HepG2 (cell line): ENCODE measurements around the gene PRIMPOL. TPM values are rescaled to one million over a fixed set of nuclear protein-coding genes. Genes with fewer than 3 reads are reported as not detected.

Source experiments
- AKAP8 ChIP-seq: sonication (generic); formaldehyde crosslinking; IDR thresholded peaks from 2 replicates; pipeline ENCODE4 v1.5.1; 2020; ENCODE audit warnings: mild to moderate bottlenecking, missing genetic modification reagents
- BCL6 ChIP-seq: IDR thresholded peaks from 2 replicates; pipeline ENCODE4 v1.6.1; 2016; ENCODE audit warnings: missing genetic modification reagents, missing compliant biosample characterization
- BHLHE40 ChIP-seq: IDR thresholded peaks from 2 replicates; pipeline ENCODE4 v1.6.1; 2011; ENCODE audit warnings: low read length, improper control_type of control experiment
- CEBPB ChIP-seq: IDR thresholded peaks from 2 replicates; pipeline ENCODE4 v1.6.1; 2011; ENCODE audit warnings: low read depth, low read length, improper control_type of control experiment, borderline replicate concordance
- HDAC2 ChIP-seq: sonication (generic); formaldehyde crosslinking; IDR thresholded peaks from 2 replicates; pipeline ENCODE4 v1.4.0; 2020; ENCODE audit warnings: missing genetic modification reagents
- HNRNPH1 ChIP-seq: fragments of 200-400 bp; formaldehyde crosslinking; optimal IDR thresholded peaks from 2 replicates; pipeline ENCODE3; 2017; ENCODE audit warnings: mild to moderate bottlenecking, low read depth, low read length
- KAT8 ChIP-seq: IDR thresholded peaks from 2 replicates; pipeline ENCODE4 v1.6.1; 2016; ENCODE audit warnings: missing genetic modification reagents, missing compliant biosample characterization
- MED1 ChIP-seq: sonication (generic); formaldehyde crosslinking; IDR thresholded peaks from 2 replicates; pipeline ENCODE4 v1.4.0; 2020; ENCODE audit warnings: missing genetic modification reagents
- PCBP1 ChIP-seq: fragments of 200-400 bp; formaldehyde crosslinking; IDR thresholded peaks from 2 replicates; pipeline ENCODE4 v1.6.1; 2017; ENCODE audit warnings: mild to moderate bottlenecking, low read depth, low read length, borderline replicate concordance
- RFXAP ChIP-seq: sonication (generic); formaldehyde crosslinking; IDR thresholded peaks from 2 replicates; pipeline ENCODE4 v1.4.0; 2020; ENCODE audit warnings: missing genetic modification reagents, borderline replicate concordance
- SNRNP70 ChIP-seq: fragments of 200-400 bp; formaldehyde crosslinking; IDR thresholded peaks from 2 replicates; pipeline ENCODE4 v1.6.1; 2017; ENCODE audit warnings: mild to moderate bottlenecking, low read depth, low read length, moderate library complexity
- SOX6 ChIP-seq, 2 experiments: fragments of 450-650 bp in 1 of 2; sonication (generic) in 1 of 2; formaldehyde crosslinking in 1 of 2; IDR thresholded peaks; 2 replicates each; pipeline versions ENCODE4 v1.4.0 to v1.6.1; 2017 to 2020; ENCODE audit warnings: antibody characterized with exemption in 1 of 2, mild to moderate bottlenecking in 1 of 2, missing genetic modification reagents in 1 of 2
- ZBTB40 ChIP-seq, 2 experiments: fragments of 450-650 bp in 1 of 2; sonication (generic) in 1 of 2; formaldehyde crosslinking in 1 of 2; IDR thresholded peaks; 2 replicates each; pipeline versions ENCODE4 v1.6.1 to v1.8.0; 2016 to 2022; ENCODE audit warnings: antibody characterized with exemption in 1 of 2, mild to moderate bottlenecking in 1 of 2, missing genetic modification reagents in 1 of 2
- ZNF605 ChIP-seq: sonication (generic); formaldehyde crosslinking; IDR thresholded peaks from 2 replicates; pipeline ENCODE4 v1.8.0; 2022; ENCODE audit warnings: mild to moderate bottlenecking, missing genetic modification reagents
- ZNF816 ChIP-seq: sonication (generic); formaldehyde crosslinking; IDR thresholded peaks from 2 replicates; pipeline ENCODE4 v1.8.0; 2022; ENCODE audit warnings: missing genetic modification reagents, mild to moderate bottlenecking, borderline replicate concordance
- polyA plus RNA-seq, 8 experiments: library from polyadenylated mRNA; depleted of rRNA in 3 of 8; stranded (reverse) in 7 of 8; unstranded in 1 of 8; fragments of >200 nt; fragmentation: Illumina TruSeq in 4 of 8; extraction: Trizol in 4 of 8; gene quantifications; 2 replicates each; pipeline versions ENCODE4 v1.2.1 to v1.2.3, GENCODE V29; 2011 to 2016; ENCODE audit warnings: low read depth in 4 of 8, missing spikeins in 1 of 8, mixed read lengths in 1 of 8; ENCODE audit not compliant: insufficient read depth in 1 of 8
- total RNA-seq, 5 experiments: library from RNA; depleted of rRNA; stranded (reverse); fragments of >200 nt; fragmentation: Illumina TruSeq; extraction: Trizol; gene quantifications; 2 replicates each; pipeline ENCODE4 v1.2.3, GENCODE V29; 2016; ENCODE audit warnings: low read depth in 1 of 5
- TF ChIP-seq, protein P1 (sequence below), 2 experiments: fragments of 450-650 bp in 1 of 2; sonication (generic) in 1 of 2; formaldehyde crosslinking; IDR thresholded peaks; 2 replicates each; pipeline versions ENCODE4 v1.5.0 to v1.8.0; 2020 to 2022; ENCODE audit warnings: mild to moderate bottlenecking in 1 of 2, missing genetic modification reagents in 1 of 2
- TF ChIP-seq, protein P2 (sequence below): sonication (generic); formaldehyde crosslinking; IDR thresholded peaks from 2 replicates; pipeline ENCODE4 v1.8.0; 2022; ENCODE audit warnings: missing genetic modification reagents, mild to moderate bottlenecking, inconsistent platforms, borderline replicate concordance

PRIMPOL gene
- total and polyA plus RNA-seq, 2 of the 13 experiments (the other 11 are each of a cell fraction or from before 2014, with no cell fraction given): 7.3 to 11.0 TPM

DNA sequence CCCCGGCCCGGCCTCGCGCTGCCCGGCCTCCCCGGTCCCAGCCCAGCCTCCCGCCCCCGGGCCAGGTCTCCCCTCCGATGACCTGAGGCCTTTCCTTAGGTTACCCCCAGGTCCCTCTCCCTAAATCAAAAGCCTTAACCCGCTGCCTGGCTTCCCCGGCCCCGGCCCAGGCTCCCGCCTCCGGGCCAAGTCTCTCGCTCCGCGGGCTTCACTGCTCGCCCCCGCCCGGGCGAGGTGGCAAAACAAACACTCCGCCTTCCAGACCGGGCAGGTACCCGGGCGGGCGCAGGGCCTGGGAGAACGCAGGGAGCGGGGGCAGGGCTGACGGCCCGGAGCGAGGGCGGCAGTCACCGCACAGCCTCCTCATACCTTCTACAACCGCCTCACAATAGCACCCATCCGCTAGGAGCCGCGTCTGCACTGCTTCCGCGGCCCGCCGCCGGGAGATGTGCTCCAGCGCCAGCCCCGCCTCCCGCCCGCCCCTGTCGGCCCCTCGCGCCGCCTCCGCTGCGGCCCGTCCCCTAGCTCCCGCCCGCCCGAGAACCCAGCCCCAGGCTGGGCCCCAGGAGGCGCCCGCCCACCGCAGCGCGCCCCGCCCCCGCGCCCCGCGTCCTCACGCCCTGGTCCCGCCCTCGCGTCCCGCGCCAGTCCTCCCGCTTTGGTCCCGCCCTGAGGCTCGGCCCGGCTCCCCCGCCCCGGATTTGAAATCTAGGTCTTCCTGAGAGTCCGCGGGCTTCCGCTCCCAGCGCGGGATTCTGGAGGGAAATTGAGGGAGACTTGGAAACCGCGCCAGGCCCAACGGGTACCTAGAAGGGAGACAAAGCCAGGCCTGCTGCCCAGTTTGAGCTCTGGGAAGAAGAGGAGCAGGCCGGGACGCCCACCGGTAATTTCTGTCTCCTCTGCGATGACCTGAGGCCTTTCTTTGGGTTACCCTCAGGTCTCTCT, at the start of gene PRIMPOL, which contains the start of gene CASP3 (continued):
- TF ChIP-seq, protein P1, sequence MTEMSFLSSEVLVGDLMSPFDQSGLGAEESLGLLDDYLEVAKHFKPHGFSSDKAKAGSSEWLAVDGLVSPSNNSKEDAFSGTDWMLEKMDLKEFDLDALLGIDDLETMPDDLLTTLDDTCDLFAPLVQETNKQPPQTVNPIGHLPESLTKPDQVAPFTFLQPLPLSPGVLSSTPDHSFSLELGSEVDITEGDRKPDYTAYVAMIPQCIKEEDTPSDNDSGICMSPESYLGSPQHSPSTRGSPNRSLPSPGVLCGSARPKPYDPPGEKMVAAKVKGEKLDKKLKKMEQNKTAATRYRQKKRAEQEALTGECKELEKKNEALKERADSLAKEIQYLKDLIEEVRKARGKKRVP (CRISPR knock-in tag; IDR thresholded peaks at IDR 0.05): peak in 1 of 2 experiments; percentile 9; a peak in 1 of 4 replicates
- TF ChIP-seq ZNF816 (CRISPR knock-in tag): no peak; the same call in 1 of the 2 replicates
- peak; percentile 33; the same call in 1 of the 2 replicates for TF ChIP-seq AKAP8 (CRISPR knock-in tag)
- TF ChIP-seq, protein P2, sequence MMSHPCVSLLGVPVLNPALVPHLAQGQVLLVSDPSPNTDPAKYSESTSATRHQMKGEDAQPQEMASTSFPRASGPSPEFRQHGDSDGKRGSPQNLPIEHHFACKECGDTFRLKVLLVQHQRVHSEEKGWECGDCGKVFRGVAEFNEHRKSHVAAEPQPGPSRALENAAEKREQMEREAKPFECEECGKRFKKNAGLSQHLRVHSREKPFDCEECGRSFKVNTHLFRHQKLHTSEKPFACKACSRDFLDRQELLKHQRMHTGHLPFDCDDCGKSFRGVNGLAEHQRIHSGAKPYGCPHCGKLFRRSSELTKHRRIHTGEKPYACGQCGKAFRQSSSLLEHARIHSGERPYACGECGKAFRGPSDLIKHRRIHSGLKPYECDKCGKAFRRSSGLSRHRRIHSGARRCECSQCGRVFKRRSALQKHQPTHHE (CRISPR knock-in tag): no peak
- no peak for TF ChIP-seq HDAC2 (CRISPR knock-in tag)
- TF ChIP-seq BHLHE40: no peak
- TF ChIP-seq CEBPB: no peak
- no peak for TF ChIP-seq PCBP1
- TF ChIP-seq HNRNPH1: no peak
- no peak for TF ChIP-seq ZBTB40 (IDR thresholded peaks at IDR 0.05)
- 0 out of 2 replicates have a peak, but pooled peaks have one; percentile 11 for TF ChIP-seq ZBTB40 (CRISPR knock-in tag; IDR thresholded peaks at IDR 0.05)
- TF ChIP-seq SOX6 (IDR thresholded peaks at IDR 0.05): no peak
- peak; percentile 50 for TF ChIP-seq SOX6 (CRISPR knock-in tag; IDR thresholded peaks at IDR 0.05)
- no peak for TF ChIP-seq RFXAP (CRISPR knock-in tag)
- peak; percentile 42; the same call in 1 of the 2 replicates for TF ChIP-seq MED1 (CRISPR knock-in tag)
- peak; percentile 1 for TF ChIP-seq KAT8 (CRISPR knock-in tag)
- peak; percentile 67 for TF ChIP-seq ZNF605 (CRISPR knock-in tag)
- TF ChIP-seq BCL6 (CRISPR knock-in tag): peak; percentile 26; the same call in 1 of the 2 replicates
- no peak for TF ChIP-seq SNRNP70
